IMR-90 (cell line): ENCODE results near the gene SRRM3.

Experiments
- BHLHE40 ChIP-seq: fragments of 150-350 bp; IDR thresholded peaks from 2 replicates; pipeline ENCODE4 v1.6.1; 2016; ENCODE audit warnings: mild to moderate bottlenecking, low read depth, low read length
- CHD1 ChIP-seq: IDR thresholded peaks from 2 replicates; pipeline ENCODE4 v1.6.1; 2012; ENCODE audit warnings: low read depth, low read length, improper control_type of control experiment
- MAFK ChIP-seq: IDR thresholded peaks from 2 replicates; pipeline ENCODE4 v1.6.1; 2012; ENCODE audit warnings: low read depth, low read length, improper control_type of control experiment
- MAZ ChIP-seq: IDR thresholded peaks from 2 replicates; pipeline ENCODE4 v1.6.1; 2012; ENCODE audit warnings: low read depth, mild to moderate bottlenecking, low read length, improper control_type of control experiment, moderate library complexity, borderline replicate concordance
- MXI1 ChIP-seq: IDR thresholded peaks from 2 replicates; pipeline ENCODE4 v1.6.1; 2012; ENCODE audit warnings: low read depth, mild to moderate bottlenecking, low read length, moderate library complexity, borderline replicate concordance
- NFE2L2 ChIP-seq: fragments of 150-350 bp; IDR thresholded peaks from 2 replicates; pipeline ENCODE4 v1.6.1; 2016; ENCODE audit warnings: low read depth, mild to moderate bottlenecking, low read length
- POLR2A ChIP-seq: IDR thresholded peaks from 2 replicates; pipeline ENCODE4 v1.6.1; 2012; ENCODE audit warnings: mild to moderate bottlenecking, low read depth, low read length
- RAD21 ChIP-seq: IDR thresholded peaks from 2 replicates; pipeline ENCODE4 v1.6.1; 2012; ENCODE audit warnings: low read length, improper control_type of control experiment
- RCOR1 ChIP-seq: IDR thresholded peaks from 2 replicates; pipeline ENCODE4 v1.6.1; 2012; ENCODE audit warnings: mild to moderate bottlenecking, low read length, improper control_type of control experiment; ENCODE audit not compliant: insufficient replicate concordance
- SMC3 ChIP-seq: fragments of 150-350 bp; IDR thresholded peaks from 2 replicates; pipeline ENCODE4 v1.6.1; 2016; ENCODE audit warnings: low read depth, mild to moderate bottlenecking, antibody characterized with exemption, low read length, moderate library complexity
- TF ChIP-seq, protein P1 (sequence below): conservative IDR thresholded peaks from 2 replicates; pipeline ENCODE4 v1.5.1; 2012; ENCODE audit warnings: mild to moderate bottlenecking, low read depth, low read length, improper control_type of control experiment
- TF ChIP-seq, protein P2 (sequence below): fragments of 150-350 bp; IDR thresholded peaks from 2 replicates; pipeline ENCODE4 v1.6.1; 2017; ENCODE audit warnings: mild to moderate bottlenecking, antibody characterized with exemption, low read length, low read depth

DNA sequence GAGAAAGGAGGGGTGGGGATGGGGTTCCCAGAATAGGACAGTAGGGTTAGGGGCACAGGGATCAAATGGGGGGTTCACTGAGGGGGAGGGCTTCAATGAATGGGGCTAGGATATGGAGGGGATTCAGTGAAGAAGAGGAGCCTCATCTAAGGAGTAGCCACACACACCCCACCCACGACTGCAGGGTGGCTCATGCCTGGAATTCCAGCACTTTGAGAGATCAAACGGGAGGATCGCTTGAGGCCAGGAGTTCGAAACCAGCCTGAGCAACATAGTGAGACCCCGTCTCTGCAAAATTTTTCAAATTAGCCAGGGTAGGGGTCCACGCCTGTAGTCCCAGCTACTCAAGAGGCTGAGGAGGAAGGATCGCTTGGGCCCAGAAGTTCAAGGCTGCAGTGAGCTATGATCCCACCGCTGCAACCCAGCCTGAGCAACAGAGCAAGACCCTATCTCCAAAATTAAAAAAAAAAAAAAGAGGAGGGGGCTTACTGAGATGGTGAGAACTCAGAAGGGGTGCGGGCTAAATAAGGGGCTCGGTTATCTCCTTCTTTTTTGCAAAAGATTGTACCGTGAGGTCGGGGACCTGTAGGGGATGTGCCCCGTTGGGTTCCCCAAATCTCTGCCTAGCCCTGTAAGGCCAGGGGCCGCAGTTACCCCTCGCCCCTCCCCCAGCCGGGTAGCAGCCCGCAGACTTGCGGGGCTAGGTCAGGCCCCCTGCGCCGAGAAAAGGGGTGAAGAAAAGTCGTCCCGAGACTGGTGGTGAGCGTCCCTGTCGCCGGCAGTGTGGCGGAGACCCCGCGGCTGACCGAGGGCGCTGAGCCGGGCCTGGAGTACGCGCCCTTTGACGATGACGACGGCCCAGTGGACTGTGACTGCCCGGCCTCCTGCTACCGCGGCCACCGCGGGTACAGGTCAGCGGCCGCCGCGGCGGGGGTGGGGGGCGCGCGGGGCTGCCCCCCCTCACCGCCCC lies 57.7 kb downstream of the SRRM3 start:
- TF ChIP-seq RAD21 (no peak), POLR2A (no peak), SMC3 (no peak), CHD1 (no peak), MXI1 (no peak), MAZ (no peak), MAFK (no peak), NFE2L2 (no peak), BHLHE40 (no peak), RCOR1 (no peak)
- TF ChIP-seq, protein P1, sequence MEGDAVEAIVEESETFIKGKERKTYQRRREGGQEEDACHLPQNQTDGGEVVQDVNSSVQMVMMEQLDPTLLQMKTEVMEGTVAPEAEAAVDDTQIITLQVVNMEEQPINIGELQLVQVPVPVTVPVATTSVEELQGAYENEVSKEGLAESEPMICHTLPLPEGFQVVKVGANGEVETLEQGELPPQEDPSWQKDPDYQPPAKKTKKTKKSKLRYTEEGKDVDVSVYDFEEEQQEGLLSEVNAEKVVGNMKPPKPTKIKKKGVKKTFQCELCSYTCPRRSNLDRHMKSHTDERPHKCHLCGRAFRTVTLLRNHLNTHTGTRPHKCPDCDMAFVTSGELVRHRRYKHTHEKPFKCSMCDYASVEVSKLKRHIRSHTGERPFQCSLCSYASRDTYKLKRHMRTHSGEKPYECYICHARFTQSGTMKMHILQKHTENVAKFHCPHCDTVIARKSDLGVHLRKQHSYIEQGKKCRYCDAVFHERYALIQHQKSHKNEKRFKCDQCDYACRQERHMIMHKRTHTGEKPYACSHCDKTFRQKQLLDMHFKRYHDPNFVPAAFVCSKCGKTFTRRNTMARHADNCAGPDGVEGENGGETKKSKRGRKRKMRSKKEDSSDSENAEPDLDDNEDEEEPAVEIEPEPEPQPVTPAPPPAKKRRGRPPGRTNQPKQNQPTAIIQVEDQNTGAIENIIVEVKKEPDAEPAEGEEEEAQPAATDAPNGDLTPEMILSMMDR, result no peak
- TF ChIP-seq, protein P2, sequence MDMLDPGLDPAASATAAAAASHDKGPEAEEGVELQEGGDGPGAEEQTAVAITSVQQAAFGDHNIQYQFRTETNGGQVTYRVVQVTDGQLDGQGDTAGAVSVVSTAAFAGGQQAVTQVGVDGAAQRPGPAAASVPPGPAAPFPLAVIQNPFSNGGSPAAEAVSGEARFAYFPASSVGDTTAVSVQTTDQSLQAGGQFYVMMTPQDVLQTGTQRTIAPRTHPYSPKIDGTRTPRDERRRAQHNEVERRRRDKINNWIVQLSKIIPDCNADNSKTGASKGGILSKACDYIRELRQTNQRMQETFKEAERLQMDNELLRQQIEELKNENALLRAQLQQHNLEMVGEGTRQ, result no peak
